Stimulated activated naive CD4-positive, alpha-beta T cell treated with Interleukin-2 at 50 U/mL for 16 hours (primary cell): Measurements from ENCODE around the gene SLC25A45.
A peak's percentile ranks its signal among the peaks of the same experiment; 100 is the strongest.
"Not testable (repeated sequence)": the region's sequence is repeated elsewhere in the genome, so short reads cannot be mapped to it uniquely, and the experiment has no call there.

Experiments
- DNase-seq: peaks from one replicate; lab custom pipeline; 2025; lab: John Stamatoyannopoulos, UW

SLC25A45 gene

DNA sequence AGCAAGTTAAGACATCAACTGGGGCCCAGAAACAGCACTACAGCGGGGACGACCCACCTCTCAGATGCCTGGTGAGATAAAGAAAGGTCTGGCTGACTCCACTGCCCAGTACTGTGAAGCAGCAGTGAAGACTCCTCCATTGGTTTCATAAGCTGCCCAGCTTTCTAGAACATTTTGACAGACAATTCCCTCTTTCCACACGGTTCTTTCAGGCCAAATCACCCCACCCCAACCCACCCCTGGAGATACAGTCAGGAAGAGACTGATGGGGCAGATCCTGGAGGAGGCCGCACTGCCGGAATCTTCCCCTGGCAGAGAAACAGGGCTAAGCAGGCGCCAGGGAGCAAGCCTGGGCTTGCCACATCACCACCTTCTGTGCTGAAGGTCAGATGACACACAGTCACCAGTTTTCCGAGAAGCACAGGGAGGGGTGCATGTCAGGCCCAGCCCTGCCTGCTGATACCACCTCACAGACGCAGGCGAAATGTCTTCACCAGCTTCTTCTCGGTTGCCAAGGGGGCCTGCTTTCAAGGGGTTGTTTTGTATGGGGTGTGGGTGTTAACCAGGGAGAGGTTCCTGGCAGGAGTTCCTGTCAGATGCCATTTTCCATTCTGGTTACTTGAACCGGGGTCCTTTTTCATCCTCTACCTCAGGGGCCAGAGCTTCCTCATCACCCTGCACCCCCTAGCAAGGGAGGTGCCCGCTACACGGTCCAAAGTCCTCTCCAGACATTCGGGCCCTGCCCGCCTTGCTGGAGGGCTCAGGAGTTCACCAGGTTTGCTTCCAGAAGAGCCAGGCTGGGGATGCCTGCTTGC lies 38.7 kb upstream of the SLC25A45 start:
- peak; percentile 88 for DNase-seq

DNA sequence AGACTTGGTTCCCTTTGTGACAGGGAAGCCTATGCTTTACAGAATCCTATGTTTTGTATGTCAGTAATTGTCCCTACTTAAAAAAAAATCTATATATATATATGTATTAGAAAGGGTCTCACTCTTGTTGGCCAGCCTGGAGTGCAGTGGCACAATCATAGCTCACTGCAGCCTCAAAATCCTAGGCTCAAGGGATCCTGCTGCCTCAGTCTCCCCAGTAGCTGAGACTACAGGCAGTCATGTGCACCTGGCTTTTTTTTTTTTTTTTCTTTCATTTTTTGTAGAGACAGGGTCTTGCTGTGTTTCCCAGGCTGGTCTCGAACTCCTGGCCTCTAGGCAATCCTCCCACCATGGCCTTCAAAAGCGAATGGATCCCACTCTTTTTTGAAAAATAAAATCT lies 38.1 kb upstream of the SLC25A45 start:
- no peak for DNase-seq

DNA sequence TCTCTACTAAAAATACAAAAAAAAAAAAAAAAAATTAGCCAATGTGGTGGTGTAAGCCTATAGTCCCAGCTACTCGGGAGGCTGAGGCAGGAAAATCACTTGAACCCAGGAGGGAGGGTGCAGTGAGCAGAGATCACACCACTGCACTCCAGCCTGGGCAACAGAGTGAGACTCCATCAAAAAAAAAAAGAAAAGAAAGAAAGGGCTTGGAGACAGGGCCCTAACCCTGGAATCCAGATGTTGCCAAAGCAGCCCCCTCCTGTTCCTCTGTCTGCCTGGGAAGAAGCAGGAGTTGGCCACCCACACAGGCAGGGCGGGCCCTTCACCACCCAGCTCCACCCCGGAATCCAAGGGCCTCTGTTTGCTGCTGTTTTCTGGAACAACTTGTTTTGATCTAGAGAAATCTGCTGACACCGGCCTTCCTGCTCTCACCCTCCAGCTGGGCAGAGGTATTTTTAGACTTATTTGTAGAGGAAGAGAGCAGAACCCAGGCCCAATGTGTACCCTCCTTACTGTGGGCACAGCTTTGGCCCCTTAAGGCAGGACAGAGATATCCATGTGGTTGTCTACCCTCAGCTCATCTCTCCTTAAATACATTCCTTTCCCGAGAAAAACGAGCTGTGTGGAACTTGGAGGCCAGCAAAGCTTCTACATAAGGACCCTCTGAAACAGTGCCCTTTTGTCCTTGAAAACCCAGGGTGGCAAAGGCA lies 37.5 kb upstream of the SLC25A45 start:
- peak; percentile 60 for DNase-seq

DNA sequence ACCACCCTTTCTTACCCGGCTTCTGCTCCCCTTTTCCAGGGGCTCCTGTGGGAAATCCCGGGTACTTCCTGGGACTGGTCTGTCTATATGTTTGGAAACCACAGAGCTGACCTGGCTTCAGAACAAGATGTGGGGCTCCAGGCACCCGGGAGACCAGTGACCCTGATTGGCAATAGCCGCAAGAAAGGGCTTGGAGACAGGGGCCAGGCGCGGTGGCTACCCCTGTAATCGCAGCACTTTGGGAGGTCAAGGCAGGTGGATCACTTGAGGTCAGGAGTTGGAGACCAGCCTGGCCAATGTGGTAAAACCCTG lies 37.0 kb upstream of the SLC25A45 start:
- DNase-seq, result no peak

DNA sequence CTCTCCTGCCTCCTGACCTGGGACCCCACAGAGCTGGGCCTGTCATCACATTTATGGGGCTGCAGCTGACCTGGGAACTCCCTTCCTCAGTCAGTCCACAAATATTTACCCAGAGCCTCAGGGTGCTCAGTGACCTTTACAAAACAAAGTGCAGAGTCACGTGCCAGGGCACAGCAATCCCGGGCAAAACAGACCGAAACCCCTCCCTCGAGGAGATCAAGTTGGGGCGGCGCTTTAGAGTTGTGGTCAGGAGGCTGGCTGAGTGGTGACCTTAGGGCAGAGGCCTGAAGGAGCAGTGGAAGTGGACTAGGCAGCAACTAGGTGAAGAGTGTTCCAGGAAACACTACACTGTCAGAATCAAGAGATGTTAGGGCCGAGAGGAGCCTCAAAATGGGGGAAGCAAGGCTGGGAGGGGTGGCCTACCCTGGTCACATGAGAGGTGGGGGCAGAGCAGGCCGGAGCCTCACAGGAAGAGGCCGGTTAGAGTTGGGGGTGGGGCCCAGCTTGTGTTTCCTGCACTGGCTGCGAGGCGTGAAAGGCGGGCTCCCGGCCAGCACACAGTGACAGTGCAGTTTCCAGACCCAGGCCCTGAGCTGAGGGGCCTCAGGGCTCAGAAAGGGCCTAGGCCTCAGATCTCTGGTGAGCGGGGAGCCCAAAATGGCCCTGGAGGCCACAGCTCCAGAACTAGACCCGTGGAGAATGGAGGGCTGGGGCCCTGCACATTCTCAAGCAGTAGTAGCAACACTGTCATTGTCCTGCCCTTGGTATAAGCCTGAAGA lies 36.4 kb upstream of the SLC25A45 start:
- peak; percentile 90 for DNase-seq

DNA sequence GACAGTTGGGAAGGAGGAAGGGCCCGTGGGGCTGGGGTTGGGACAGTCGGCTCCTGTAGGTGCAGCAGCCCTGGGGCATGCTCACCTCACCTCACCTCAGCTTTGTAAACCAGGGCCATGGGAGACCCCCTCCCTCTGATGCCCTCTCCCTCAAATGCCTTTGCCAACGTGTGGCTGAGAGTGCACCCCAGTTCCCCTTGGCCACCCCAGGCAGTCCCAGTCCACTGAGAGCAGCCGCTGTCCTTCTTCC lies 35.9 kb upstream of the SLC25A45 start:
- no peak for DNase-seq

DNA sequence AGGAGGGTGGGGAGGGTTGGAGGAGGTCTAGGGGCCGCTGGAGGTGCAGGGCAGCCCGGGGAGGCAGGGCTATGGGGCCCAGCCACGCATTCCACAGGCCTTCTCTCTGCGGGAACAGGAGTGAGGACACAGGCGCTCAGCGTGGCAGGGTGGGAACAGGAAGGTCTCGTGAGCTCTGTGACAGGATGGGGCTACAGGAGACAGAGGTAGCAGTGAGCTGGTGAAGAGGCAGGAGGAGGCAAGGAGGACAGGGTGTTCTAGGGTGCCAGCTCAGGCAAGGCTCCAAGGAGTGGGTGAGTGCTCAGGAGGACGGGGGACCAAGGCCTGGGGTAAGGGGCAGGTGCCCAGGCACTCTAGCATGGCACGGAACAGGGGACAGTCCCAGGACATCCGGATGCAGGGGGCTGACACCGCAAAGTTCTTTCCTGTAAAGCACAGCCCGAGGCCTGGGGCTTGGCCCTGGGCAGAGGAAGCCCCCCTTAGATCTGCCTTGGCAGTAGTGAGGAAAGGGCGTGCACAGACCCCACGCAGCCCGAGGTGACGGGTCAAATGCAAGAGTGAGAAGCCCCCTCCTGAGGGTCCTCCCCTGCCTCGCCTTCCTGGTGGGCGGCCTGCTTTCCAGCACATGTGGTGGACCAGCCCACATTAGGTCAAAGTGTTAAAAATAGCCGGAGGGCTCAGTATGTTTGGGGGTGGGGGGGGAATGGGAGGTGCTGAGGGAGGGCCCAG lies 35.4 kb upstream of the SLC25A45 start:
- DNase-seq, result no peak

DNA sequence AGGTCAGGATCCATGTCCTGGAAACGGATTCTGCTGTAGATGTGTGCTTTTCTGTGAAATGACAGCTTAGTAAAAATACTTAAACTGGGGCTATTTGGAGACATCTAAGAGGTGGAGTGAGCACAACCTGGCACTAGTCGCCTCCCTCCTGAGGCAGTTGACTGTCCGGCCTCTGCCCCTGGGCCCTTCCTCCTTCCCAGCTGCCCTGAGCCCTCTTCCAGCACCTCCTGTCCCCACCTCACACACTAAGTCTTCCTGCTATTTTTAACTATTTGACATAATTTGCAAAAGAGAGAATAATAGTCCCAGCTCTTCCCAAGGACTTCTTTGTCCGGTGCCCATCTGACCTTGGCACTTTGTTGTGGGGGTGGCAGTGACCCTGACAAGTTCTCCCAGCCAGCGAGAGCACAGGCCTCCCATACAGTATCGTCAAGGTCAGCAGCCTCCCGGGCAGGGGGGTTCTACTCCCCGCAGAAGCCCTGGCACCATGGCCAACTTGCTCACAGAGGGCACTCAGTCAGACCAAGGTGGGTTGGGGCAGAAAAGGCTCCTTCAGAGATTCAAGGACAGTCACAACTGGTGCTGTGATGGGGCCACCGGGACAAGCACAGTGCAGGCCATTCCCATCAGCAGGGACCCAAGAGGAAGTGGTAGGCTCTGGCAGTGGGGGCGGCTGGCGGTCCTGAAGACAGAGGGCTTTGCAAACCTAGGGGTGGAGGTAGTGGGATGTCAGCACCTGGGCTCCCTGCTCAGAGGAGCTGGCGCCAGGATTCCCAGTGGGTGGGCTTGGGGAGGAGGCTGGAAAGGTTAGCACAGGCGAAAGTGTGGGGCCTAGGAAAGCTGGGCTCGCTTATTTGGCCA lies 34.6 kb upstream of the SLC25A45 start:
- DNase-seq, result peak; percentile 23

DNA sequence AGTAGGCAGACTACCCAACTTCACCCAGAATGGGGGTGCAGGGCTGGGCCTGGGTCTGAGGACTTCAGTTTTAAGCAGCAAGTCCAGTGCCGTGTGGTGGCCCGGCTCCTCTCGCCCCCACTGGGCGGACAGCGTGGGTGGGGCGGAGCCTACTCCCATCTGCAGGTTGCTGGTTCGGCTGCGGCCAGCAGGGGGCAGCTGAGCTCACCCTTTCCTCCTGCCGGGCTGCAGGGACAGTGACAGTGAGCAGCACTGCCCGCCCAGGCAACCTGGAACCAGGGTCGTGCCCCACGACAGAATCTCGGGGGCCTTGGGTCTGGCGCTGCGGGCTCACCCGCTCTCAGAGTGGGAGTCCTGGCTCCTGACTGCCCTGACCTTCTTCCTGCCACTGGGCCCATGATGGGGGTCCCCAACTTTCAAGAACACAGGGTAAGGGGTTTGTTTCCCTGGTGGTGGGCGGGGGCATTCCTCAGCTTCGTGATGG lies 33.9 kb upstream of the SLC25A45 start:
- DNase-seq, result peak; percentile 90

DNA sequence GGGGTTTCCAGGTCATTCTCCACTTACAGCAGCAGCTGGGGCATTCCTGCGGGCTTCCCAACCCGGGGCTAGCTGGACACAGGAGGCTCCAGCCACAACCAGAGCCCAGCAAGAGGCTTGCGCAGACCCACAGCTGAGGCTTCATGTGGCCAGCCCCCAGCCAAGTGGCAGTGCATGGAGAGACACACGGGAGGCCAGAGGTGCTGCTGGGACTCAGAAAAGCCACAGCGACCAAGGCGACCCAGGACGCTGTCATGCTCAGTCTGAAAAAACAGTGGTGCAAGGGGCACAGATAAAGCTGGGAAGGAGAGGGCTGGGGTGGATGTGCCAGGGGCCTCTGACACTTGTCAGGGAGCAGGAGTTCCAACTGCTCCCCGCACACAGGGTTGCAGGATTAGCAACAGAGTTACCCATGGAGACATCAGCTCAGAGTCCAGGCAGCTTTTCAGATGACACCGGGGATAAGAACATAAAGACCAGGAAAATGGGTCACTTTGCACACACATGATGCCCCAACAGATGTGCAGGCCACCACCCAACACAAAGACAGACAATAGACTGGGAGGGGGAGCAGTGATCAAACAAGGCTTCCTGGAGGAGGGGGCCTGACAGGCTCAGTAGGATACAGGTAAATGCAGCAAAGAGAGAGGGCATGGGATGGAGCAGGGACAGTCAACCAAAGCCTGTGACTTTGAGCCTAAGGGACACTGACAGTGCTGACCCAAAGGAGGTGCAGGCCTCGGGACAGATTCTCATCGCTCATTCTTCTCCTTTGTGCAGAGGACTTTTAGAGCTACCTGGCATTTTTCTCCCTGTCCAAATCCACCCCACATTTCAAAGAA lies 33.3 kb upstream of the SLC25A45 start:
- DNase-seq, result no peak

DNA sequence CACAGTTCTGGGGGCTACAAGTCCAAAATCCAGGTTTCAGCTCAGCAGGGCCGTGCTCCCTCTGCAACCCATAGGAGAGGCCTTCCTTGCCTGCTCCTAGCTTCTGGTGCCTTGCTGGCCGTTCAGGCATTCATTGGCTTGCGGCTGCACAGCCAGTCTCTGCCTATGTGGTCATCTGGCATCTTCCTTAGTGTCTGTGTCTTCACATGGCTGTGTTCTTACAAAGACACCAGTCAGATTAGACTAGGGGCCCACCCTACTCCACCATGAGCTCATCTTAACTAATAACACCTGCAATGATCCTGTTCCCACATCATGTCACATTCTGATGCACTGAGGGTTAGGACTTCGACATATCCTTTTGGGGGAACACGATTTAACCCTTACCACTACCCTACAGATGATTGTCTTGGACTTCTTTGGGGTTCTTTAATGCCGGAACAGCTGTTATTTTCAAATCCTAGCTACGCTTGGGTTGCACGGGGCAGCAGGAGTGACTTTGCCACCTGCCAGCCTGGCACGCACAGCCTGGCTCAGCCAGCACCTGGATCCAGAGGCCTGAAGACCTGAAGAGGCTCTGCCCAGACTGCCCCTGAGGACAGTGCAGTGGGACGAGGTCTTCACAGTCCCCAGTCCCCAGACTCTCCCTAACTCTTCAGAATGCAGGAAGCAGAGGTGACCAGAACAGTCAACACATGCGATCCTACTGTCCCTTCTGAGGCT lies 32.5 kb upstream of the SLC25A45 start:
- no peak for DNase-seq

DNA sequence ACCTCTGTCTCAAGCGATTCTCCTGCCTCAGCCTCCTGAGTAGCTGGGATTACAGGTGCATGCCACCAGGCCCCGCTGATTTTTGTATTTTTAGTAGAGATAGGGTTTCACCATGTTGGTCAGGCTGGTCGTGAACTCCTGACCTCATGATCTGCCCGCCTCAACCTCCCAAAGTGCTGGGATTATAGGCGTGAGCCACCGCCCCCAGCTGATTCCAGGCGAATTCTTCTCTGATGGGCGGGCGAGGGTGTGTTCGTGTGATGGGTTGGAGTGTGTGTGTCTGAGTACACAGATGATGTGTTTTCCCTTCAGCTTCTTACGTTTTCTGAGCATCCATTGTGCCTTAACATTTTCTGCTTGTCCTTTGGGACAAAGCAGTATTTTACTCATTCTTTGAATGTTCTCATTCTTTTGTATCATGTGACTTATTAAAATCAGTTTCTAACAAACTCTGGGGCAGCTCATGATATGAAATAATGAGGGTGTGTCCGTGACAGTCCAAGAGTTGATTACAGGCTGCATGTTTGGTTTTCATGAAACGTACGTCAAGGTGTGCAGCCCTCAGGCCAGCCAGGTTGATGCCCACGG lies 30.7 kb upstream of the SLC25A45 start:
- DNase-seq, result not testable (repeated sequence)

DNA sequence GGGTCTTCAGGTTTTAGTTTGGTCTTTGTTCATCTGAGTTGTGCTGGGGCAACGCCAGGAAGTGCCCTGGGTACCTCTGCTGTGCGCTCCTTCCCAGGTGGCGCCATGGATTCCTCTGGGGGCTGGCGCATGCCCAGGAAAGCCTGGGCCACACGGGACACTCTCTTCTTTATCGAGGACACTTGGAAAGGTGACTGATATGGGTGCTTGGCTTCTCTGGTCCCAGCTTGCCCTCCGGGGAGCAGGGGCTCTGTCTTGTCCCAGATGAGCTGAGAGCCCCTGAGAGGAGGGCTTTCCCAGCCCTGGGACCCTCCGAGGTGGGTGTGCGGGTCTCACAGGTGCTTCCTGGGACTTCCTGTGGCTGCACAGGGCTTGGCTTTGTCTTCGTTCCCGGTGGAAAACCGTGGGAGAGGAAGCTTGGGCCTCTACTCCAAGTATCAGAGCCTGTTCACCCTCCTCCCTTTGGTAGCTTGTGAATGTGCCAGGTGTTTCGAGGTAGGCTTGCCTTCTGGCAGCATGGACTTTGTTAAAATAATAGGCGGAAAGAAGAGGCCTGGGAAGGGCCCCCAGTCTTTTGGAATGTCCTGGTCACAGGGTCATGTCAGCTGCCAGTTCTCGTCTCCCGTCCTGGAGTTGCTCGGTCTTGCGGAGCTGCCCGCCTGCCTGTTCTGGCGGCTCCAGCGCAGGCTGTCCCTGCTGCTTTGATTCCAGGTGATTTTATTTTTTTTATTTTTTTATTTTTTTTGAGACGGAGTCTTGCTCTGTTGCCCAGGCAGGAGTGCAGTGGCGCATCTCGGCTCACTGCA lies 30.0 kb upstream of the SLC25A45 start:
- no peak for DNase-seq

DNA sequence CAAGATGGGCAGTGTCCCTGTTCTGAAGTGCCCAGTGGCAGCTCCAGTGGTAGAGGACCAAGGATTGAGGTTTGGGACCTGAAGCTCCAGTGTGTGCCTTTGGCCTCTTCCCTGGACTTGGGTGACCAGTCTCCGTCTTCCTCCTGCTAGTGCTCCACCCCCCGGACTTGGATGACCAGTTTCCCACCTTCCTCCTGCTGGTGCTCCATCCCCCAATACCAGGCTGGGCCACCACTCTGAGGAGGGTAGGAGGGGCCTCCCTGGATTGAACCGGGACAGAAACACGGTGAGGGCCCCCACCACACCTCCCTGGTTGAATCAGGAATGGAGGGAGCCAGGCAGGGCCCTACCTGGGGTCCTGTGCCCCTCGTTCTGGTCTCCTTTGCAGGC lies 29.2 kb upstream of the SLC25A45 start:
- no peak for DNase-seq

DNA sequence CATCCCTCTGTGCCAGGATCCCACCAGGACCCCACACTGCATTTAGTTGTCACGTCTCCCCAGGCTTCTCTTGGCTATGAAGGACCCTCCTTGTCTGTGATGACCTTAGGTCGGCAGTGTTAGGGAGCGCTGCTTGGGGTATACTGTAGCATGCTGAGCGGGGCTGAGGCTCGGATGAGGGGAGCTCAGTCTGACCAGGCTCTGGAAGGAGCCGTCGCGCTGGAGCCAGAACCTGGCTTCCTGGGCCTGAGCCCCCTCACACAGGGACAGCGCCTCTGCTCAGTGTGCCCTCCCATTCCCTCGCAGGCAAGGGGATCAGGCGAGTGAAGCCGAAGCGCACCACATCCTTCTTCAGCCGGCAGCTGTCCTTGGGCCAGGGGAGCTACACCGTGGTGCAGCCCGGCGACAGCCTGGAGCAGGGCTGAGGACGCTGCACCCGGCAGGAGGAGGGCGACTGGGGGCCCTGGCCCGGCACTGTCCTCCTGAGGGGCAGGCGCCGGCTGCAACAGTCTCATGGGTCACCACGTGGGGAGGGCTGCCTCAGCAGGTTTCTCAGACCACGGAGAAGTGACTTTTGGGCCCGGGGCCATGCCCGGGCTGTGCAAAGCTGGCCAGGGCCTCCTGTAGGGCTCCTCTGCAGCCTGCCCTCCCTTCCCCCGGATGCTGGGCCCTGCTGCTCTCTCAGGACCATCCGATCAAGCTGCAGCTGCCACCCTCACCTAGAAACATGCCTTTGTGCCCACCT lies 28.7 kb upstream of the SLC25A45 start:
- no peak for DNase-seq

DNA sequence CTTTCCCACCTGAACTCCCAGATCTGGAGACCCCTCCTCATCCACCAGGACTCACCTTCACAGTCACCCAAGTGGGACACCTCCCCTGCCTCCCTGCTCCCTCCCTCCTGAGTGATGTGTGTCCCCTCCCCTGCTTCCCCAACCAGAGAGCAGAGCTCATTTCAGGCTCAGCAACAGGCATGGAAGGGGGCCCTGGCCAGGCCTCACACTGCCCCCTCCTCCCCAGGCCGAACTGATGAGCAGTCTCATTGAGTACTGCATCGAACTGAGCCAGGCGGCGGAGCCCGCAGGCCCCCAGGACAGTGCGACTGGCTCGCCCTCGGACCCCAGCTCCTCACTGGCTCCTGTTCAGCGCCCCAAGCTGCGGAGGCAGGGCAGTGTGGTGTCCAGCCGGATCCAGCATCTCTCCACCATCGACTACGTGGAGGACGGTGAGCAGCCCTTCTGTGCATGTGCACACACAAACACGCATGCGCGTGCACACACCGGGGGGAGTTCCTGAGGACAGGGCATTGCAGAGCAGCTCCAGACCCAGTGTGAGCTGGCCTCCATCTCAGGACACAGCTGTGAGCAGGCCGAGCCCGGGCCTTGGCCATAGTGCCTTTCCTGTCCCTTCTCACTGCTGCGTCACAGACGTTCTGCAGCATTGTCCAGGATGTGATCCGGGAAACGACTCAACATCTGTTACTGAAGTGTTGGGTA lies 22.3 kb upstream of the SLC25A45 start:
- no peak for DNase-seq

DNA sequence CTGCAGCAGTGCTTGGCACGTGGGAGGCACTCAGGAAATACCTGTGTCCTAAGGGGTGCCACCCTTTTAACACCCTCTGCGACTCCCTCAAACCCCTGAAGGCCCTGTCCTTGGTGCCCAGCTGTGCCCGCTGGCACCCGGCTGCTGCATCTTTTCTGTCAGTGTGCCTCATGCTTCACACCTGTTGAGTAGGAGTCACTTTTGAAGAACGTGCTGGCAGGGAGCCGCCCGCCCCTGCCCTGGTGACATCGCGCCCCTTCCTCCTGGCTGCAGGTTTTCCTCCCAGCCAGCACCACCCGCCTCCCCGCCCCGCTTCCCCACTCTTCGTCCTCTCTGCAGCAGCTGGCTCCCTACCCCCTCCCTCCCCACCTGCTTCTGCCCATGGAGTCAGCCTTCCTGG lies 21.8 kb upstream of the SLC25A45 start:
- DNase-seq, result no peak
